Measurements from ENCODE around the gene MOGAT2.

MOGAT2 gene

GRCh38 chr11:75760243-75760642 lies 42.6 kb downstream of the MOGAT2 start:
- no peak for DNase-seq

- DNase-seq: no peak
Measured at GRCh38 chr11:75760710-75761493, 43.3 kb downstream of the MOGAT2 start.

- DNase-seq: no peak
Measured at GRCh38 chr11:75762158-75762557, 44.5 kb downstream of the MOGAT2 start.

- DNase-seq: no peak
Measured at GRCh38 chr11:75762885-75763284, 45.2 kb downstream of the MOGAT2 start.

- no peak for DNase-seq
Measured at GRCh38 chr11:75763846-75764245, 46.2 kb downstream of the MOGAT2 start.

- no peak for DNase-seq
Measured at GRCh38 chr11:75765116-75765515, 47.5 kb downstream of the MOGAT2 start.

- DNase-seq: no peak
Measured at GRCh38 chr11:75766443-75767227, 49.0 kb downstream of the MOGAT2 start.

GRCh38 chr11:75767228-75767572 lies 49.6 kb downstream of the MOGAT2 start:
- DNase-seq: no peak

GRCh38 chr11:75767793-75768111 lies 50.1 kb downstream of the MOGAT2 start:
- DNase-seq: no peak

- DNase-seq: peak; percentile 79
Measured at GRCh38 chr11:75768112-75768908, 50.7 kb downstream of the MOGAT2 start, which contains the start of gene DGAT2. DGAT2 (plus strand) TSS chr11:75768778; CDS start chr11:75768992, 214 bp downstream.

GRCh38 chr11:75768909-75769771 lies 51.5 kb downstream of the MOGAT2 start:
- DNase-seq: no peak

GRCh38 chr11:75770102-75770501 lies 52.5 kb downstream of the MOGAT2 start:
- DNase-seq: no peak

- no peak for DNase-seq
Measured at GRCh38 chr11:75771646-75772410, 54.2 kb downstream of the MOGAT2 start.

- DNase-seq: no peak
Measured at GRCh38 chr11:75773595-75774353, 56.1 kb downstream of the MOGAT2 start.

GRCh38 chr11:75775056-75775455 lies 57.4 kb downstream of the MOGAT2 start:
- DNase-seq: no peak

- no peak for DNase-seq
Measured at GRCh38 chr11:75776546-75776945, 58.9 kb downstream of the MOGAT2 start.

GRCh38 chr11:75777461-75778110 lies 59.9 kb downstream of the MOGAT2 start:
- DNase-seq: no peak

- DNase-seq: no peak
Measured at GRCh38 chr11:75778962-75779361, 61.3 kb downstream of the MOGAT2 start.

GRCh38 chr11:75779960-75780359 lies 62.3 kb downstream of the MOGAT2 start:
- DNase-seq: no peak

- no peak for DNase-seq
Measured at GRCh38 chr11:75780888-75781287, 63.2 kb downstream of the MOGAT2 start.

Data from NCI-H82 (cell line).